Fibroblast of skin of left biceps (primary cell): Measurements from ENCODE around the gene ARHGEF10L.

Source experiments
- DNase-seq, 2 experiments: peaks; one replicate each; pipeline ENCODE4 v3.0.0-alpha.2; 2013; ENCODE audit warnings: low read depth in 2 of 2

ARHGEF10L gene

DNA sequence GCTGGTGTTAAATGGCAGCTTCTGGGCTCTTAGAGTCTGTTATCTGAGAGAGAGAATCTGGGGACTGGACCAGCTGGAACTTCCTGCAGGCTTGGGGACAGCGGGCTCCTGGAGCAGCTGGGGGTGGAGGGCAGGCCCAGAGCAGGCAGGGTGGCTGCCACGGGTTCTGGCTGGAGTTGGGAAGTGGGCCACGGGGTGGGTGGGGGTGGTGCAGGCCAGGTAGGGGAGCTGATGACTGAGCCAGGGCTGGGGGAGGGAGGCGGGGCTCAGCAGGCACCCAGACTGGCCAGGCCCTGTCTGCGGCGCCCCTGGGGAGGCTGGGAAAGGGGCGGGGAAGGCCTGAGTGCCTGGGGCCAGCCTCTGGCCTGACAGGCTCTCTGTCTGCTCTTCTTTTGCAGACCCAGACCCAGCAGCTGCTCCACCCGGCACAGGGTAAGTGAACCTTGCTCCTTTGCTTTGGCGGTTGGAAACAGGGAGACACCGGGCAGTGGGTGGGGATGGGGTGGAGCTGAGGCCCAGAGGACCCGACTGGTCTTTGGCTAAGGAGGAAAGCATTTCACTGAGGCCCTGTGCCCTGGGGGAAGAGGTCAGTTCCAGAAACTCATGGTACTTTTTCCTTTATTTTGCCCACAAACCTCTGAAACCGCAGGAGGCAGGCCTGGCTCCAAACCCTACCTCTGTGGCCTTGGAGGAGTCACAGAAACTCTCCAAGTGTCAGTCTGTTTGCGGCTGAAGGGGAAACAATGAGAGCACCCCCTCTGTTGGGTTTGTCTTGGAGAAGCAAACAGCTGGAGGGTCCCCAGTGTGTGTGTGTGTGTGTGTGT is 48.8 kb downstream of the ARHGEF10L start:
- DNase-seq, result no peak

DNA sequence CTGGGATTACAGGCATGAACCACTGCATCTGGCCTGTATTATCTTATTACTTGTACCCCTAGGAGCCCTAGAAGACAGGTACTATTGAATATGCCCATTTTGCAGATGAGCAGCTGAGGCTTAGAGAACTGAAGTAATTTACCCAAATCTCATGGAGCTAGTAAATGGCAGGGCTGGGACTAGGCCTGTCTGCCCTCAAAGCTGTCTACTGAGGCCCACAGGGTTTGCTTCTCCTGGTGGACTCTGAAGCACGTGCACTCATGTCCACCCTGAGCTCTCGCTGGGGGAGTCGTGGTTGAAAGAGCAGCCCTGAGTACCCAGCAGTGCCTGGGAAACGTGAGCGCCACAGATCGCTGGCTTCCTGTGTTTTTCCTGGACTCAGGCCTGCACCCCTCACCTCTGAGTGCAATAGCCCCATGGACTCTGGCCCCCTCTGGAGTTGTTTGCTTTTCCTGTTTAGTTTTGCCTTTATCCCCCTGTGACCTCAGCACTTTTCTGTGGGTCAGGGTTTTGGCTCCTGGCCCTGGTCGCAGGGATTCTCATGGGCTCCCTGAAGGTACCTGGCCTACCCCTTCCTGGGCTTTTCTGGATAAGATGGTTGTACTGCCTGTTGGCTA is 52.4 kb downstream of the ARHGEF10L start:
- no peak for DNase-seq

DNA sequence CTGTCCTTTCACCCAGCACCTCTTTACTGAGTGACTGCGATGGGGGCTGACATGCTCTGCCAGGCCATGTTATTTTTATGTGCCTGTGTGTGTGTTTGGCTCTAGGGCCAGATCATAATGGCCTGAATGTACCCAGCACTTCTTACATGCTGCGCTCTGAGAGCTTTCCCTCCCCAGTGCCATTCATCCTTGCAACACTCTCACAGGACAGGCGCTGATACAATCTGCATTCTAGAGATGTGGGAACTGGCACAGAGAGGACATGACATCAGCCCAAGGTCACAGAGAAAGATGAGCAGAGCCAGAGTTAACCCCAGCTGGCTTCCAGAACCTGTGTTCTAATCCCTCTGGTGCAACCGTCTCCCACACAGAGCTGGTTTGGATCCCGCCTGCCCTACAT is 54.5 kb downstream of the ARHGEF10L start:
- no peak for DNase-seq

DNA sequence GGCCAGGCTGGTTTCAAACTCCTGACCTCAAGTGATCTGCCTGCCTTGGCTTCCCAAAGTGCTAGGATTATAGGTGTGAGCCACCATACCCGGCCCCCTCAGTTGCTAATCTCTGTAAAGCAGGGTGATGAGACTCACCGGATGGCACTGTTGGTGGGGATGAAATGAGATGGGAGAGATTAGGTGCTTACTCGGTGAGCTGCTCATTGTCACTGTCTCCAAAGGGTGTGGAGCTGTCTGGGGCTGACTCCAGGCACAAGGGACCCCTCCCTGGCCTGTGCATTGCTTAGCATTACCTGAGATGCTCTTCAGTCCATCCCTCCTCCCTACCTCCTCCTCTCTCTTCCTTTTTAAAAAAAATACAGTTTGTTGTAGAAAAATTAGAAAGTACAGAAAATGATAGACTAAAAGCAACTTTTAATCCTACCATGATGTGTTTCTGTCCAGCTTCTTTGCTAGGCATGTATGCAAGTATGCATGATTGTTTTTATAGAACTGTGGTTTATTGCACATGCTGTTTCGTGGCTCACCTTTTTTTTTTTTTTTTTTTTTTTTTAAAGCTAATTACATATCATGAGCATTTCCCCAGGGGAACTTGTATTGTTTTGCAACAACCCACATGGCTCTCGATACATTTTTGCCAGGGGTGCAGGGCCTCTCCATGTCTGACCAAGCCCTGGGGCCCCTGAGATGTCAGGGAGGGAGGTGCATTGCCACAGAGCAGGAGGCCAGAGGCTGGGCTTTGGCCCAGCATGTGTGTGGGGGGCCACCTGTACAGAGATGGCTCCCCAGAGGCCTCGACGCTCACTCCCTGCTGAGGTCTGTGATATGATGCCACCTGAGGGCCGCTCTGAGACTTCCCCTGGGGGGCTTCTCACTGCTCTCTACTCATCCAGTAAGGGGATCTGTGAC is 55.4 kb downstream of the ARHGEF10L start:
- DNase-seq, result peak in 1 of 2 experiments; percentile 9

DNA sequence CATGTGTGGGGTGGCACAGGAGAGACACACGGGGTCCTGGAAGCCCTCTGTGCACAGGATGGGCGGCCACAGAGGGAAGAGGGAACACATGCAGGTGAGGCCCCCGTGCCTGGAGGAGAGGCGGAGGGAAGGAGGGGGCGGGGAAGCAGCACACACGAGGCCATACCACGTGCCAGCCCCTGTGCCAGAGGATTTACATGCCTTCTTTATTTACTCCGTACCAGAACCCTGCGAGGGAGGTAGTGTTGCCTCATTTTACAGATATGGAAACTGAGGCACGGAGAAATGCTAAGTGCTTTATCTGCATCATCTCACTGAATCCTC is 56.1 kb downstream of the ARHGEF10L start:
- DNase-seq, result no peak

DNA sequence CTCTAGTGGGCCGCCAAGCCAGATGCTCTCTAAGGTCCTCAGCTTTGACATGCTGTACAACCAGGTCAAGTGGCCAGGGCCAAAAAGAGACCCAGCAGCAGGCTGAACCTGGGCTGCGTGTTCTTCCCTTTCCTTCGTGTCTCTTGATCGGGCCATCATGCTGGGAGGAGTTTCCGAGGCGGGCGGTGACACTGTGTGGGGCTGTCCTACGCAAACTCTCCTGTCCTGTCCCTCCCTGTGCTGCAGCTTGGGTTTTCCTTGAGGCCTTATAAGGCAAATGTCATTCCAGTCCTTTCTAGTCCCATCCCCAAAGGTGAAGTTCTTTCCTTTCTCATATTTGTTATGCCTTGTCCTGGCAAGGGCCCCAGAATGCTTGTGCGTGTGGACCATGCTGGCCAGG is 56.7 kb downstream of the ARHGEF10L start:
- DNase-seq, result no peak

DNA sequence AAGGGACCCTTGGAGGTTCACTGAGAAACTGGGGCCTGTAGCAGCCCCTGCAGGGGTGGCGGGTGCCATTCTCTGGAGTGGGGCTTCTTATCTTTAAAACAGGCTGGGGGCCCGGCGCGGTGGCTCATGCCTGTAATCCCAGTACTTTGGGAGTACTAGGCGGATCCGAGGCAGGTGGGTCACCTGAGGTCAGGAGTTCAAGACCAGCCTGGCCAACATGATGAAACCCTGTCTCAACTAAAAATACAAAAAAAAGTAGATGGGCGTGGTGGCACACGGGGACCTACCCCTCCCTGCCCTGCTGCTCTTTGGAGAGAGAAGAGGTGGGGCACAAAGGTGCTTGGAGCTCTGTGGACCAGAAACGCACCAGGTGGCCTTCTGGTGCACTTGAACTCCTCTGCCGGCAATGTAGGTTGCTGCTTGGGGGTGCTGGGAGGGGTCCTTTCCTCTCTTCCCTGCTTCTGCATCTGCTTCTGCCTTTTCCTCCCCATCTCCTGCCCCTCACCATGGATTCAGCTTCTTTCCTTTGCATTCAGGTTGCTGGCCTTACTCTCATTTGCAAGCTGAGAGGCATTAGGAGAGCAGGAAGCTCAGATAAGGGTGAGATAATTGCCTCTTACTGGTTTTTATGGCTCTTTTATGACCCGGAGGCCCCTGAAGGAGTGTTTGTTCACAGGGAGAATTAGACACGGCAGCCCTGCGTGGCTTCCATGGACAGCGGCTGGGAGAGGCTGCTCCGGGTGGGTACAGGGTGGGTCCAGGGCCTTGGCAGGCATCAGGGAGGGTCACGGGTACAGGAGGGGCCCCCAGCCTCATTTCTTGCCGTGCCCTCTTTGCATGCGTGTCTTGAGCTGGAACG is 57.4 kb downstream of the ARHGEF10L start:
- no peak for DNase-seq

DNA sequence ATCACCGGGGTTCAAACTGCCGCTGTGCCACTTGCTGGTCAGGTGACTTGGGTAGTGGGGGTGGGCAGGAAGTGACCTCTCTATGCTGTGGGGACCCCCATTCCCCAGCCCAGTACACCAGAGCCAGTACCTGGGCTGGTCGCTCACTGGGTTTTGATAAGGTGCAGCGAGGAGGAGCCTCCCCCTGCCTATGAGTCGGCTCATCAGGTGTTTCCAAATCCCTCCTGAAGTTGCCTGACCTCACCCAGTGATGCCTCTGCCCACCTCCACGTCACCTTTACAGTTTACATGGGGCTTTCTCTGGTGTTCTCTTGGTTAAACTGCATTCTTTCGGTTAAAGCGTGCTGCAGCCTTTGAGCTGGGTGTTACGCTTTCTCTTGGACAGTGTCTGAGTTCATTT is 58.2 kb downstream of the ARHGEF10L start:
- no peak for DNase-seq

DNA sequence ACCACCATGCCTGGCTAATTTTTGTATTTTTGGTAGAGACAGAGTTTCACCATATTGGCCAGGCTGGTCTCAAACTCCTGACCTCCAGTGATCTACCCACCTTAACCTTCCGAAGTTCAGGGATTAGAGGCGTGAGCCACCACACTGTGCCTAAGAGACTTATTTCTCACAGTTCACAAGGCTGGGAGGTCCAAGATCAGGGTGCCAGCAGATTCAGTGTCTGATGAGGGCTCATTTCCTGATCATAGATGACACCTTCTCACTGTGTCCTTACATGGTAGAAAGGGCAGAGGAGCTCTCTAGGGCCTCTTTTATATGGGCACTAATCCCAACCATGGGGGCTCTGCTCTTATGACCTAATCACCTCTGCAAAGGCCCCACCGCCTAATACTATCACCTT is 58.8 kb downstream of the ARHGEF10L start:
- DNase-seq, result no peak

DNA sequence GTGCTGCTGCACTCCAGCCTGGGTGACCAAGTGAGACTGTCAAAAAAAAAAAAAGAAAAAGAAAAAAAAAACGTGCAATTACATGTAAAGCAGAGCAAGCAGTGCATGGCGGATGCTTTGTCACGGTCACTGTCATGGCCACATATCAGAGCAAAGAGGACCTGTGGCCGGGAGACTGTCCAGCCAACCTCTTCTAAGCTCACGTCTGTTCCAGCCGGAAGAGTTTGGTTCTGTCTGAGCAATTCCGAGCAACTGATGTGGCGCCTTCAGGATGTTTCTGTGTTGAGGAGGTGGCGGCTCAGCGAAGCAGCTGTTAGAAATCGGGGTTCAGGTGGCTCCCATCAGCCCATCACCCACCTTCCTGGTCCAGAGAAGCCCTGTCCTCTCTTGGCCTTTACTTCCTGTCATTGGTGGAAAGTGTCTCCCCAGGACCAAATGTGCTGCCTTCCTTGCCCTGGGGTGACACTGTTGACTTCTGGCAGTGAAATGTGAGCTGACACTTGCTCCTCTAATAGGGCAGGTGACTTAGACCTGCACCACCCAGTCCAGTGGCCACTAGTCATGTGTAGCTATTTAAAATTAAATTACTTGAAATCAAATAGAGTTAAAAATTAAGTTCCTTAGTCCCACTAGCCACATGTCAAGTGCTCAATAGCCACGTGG is 59.9 kb downstream of the ARHGEF10L start:
- no peak for DNase-seq

DNA sequence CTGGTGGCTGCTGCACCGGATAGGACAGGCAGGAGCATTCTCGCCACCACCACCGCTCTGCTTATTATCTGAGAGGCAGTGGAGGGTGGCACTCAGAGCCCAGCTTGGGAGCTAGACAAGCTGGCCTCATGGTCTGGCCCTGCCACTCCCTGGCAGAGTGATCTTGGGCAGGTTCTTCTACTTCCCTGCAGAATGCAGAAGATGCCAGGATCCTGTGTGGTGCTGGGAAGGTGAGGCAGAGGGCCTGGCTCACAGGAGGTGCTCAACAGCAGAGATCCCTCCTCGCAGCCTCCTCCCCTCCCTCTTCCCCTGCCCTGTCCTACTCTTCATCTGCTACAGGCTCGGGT is 60.4 kb downstream of the ARHGEF10L start:
- no peak for DNase-seq

DNA sequence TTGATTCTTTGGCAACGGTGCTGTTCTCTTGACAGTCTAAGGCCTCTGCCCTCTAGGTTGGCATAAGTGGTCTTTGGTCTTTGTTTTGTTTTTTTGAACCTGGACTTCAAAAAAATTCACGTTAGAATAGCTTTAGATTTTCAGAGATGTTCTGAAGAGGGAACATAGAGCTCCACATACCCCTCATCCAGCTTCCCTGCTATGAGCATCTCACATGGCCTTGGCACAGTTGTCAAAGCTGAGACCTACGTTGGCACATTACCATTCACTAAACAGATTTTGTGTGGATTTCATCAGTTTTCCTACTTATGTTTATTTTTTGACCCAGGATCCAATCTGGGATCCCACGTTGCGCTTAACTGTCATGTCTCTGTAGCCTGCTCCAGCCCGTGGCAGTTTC is 60.8 kb downstream of the ARHGEF10L start:
- DNase-seq, result no peak

DNA sequence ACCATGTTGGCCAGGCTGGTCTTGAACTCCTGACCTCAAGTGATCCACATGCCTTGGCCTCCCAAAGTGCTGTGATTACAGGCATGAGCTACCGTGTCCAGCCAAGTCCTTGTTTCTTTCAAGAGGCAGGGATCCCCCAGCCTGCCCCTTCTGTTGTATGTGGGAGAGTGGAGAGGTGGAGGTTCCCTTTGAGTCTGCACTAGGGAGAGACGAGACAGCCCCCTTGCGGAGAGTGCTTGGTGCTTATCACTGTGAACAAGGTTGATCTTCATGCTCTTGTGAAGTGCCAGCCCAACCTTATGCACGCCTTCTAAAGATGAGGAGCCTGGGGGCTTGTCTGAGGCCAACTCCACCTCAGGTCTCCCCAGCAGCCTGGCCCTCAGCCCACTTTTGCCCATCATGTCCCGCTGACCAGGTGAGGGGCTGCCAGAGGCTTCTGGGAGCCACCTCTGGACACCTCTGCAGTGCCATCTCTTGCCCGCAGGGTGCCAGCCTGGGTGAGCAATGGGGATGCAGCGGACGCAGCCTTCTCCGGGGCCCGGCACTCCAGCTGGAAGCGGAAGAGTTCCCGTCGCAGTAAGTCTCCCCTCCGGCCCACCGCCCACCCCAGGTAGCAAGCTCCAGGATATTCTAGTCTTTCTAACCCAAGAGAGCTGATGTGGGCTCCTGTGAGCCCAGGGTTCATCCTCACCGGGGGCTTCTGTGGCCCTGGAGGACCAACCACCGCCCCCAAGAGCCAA is 62.3 kb downstream of the ARHGEF10L start:
- DNase-seq, result no peak

DNA sequence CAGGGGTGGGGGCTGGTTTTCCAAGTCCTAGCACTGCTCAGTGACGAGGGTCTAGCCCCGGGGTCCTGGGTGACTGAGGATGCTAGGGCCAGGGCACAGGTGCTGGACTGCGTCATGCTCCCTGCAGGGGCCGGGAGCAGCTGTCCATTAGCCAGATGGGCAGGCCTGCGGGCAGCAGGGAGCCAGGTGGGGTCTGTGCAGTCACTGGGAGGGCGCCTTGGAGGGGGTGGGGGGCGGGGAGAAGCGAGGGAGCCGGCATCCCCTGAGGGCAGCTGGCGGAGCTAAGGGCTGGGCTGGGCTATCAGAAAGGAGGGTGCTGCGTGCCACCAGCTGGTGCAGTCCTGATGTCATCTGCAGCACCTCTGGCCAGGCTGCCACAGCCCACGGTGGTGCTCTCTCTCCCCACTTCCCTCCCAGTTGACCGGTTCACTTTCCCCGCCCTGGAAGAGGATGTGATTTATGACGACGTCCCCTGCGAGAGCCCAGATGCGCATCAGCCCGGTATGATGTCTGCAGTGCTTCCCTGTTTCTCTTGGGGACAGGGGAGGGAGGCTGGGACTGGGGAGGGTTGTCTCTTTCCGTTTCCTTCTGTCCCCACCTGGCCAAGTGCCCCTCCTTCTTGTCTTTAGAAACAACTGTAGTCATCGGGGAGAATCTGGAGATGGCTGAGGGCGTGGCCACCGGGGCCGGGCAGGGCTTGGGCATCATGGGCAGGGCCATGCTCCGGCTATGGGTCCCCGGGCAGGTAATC is 63.8 kb downstream of the ARHGEF10L start:
- DNase-seq, result no peak

DNA sequence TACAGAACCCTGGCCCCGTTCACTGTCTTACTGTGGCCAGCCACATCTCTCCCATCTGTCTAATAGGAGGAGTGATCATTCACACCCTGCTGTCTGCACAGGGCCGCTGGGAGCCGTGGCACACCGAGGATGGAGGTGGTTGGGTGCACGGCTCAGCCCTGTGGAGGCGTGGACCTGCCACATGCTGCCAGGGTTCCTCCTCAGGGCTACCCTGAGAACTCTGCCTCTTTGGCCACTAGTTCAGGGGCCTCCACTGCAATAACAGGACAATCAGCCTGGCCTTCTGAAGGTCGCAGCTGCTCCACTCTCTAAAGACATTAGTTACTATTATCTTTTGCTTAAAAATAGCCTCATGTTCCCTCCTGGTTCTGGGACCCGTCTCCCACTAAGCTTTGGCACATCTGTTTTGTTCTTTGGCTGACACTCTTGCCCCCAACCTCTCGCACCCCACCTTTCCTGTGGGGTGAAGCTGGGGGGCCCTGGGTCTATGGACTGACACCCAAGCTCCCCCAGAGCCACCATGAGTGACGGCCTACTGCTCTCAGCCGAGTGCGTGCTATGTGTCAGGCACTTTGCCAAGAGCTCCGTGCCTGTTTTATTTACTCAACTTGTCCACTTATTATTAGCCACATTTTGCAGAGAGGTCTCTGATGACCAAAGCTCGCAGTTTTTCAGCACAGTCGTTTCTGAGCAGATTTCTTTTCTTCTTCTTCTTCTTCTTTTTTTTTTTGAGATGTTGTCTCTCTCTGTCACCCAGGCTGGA is 66.3 kb downstream of the ARHGEF10L start:
- DNase-seq, result no peak

DNA sequence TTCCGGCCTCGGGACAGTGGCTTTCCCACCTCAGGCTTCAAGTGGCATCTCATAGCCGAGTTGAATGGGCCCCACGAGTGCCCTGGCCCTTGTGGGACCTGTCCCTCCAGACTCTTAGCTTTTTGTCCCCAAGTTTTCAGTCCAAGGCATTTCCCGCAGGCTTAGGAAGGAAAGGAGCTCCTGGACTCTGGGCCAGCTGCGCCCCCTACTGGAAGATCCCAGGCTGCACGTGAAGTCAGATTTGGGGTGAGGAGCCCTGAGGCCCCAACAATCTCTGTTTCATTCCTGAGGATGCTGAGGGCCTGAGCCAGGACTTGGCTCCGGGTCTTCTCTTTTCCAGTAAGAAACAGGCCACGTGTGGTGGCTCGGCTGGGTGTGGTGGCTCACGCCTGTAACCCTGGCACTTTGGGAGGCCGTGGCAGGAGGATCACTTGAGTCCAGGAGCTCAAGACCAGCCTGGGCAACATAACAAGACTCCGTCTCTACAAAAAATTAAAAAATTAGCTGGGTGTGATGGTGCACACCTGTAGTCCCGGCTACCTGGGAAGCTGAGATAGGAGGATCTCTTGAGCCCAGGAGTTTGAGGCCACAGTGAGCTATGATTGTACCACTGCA is 67.4 kb downstream of the ARHGEF10L start:
- DNase-seq, result peak in 1 of 2 experiments; percentile 19

DNA sequence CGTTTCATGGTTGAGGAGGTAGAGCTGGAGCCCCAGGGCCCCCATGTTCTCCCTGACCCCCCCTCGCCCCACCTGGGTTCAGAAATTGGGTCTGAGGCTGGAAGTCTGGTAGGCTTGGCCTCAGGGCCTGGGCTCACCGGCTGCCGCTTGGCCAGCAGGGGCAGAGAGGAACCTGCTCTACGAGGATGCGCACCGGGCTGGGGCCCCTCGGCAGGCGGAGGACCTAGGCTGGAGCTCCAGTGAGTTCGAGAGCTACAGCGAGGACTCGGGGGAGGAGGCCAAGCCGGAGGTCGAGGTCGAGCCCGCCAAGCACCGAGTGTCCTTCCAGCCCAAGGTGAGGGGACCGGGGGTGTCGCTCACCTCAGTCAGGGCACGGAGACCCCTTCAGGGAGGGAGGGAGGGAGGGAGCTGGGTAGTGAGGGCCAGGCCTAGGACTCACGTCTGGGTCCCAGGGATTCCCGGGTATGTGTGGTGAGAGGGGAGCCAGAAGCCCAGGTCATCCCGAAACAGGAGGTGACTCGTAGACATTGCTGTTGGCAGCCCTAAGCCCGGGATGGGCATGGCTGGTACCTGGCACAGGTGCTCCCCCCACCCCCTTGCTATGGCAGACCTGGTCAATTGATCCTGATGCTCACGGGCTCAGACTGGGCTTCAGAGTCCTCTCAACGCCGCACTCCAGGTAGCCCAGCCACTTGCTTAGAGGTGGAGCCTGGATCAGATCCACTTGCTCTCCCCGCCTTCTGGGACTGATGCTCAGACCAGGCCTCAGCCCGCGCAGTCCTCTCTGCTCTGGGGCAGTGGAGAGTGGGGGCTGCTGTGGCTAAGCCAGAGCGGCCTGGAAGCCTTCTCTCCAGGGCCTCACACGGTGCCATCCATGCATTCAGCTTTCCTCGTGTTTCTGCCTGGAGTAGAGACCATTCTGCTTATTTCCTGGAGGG is 68.4 kb downstream of the ARHGEF10L start:
- no peak for DNase-seq
